Measurements from ENCODE around the gene RAD51B. TPM values are rescaled to one million over a fixed set of nuclear protein-coding genes. Genes with fewer than 3 reads are reported as not detected.

Gene RAD51B
- polyA plus RNA-seq, 3 donors, result 3.6 to 11.6 (median 9.4) TPM

DNA sequence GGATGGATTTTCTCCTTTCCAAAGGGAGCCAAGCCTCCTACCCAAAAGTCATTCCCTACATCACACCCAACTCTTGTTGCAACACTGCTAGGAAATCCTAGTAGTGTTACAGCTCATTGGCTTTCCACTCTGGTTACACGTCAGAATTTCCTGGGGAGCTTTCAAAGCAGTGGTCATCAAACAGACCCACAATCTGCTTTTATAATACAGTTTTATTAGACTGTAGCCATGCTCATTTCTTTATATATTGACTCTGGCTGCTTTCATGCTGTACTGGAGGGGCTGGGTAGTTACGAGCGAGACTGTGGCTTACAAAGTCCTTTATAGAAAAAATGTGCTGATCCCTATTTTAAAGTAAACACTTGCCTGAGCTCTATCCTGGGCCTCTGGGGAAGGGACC lies 37.5 kb upstream of the RAD51B start:
- DNase-seq, result no peak
- Mint-ChIP-seq H3K27me3 (ENCODE audit: low read depth in 3 of 3) (no peaks in the 10 kb centered on the region), H3K9me3 (no peaks in the 10 kb centered on the region), H3K4me3 (no peak overlapping the region), H3K27ac (peak overlapping the region in 1 of 7 donors; percentile 10), H3K36me3 (peaks cover 93 to 97% of the 10 kb centered on the region in 2 donors), H3K4me1 (peaks cover 6% of the 10 kb centered on the region)
- no peak overlapping the region for H3K27ac ChIP-seq (ENCODE audit: low read depth in 1 of 2, low read length in 2 of 2)
- 50% methylated on average over 2 of the region's 3 CpGs for WGBS (ENCODE audit: insufficient coverage)
- TF ChIP-seq, protein P1, sequence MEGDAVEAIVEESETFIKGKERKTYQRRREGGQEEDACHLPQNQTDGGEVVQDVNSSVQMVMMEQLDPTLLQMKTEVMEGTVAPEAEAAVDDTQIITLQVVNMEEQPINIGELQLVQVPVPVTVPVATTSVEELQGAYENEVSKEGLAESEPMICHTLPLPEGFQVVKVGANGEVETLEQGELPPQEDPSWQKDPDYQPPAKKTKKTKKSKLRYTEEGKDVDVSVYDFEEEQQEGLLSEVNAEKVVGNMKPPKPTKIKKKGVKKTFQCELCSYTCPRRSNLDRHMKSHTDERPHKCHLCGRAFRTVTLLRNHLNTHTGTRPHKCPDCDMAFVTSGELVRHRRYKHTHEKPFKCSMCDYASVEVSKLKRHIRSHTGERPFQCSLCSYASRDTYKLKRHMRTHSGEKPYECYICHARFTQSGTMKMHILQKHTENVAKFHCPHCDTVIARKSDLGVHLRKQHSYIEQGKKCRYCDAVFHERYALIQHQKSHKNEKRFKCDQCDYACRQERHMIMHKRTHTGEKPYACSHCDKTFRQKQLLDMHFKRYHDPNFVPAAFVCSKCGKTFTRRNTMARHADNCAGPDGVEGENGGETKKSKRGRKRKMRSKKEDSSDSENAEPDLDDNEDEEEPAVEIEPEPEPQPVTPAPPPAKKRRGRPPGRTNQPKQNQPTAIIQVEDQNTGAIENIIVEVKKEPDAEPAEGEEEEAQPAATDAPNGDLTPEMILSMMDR (IDR thresholded peaks at IDR 0.05), result no peak
- intact Hi-C loops (cut with micrococcal nuclease), result no loop called here
- H3K4me3 ChIP-seq (replicated peaks in 1 of 3; ENCODE audit: low read depth in 2 of 3, low read length in 3 of 3), result no peak overlapping the region
- peaks cover 98 to 100% of the 10 kb centered on the region in 2 donors for H3K36me3 ChIP-seq (replicated peaks in 1 of 2; ENCODE audit: control insufficient read depth in 1 of 2, insufficient read depth in 2 of 2, low read length in 2 of 2)
- no peaks in the 10 kb centered on the region for H3K79me2 ChIP-seq (ENCODE audit: insufficient read depth, low read length)
- H3K4me2 ChIP-seq (replicated peaks; ENCODE audit: extremely low read depth, low read length, poor library complexity, severe bottlenecking), result no peak overlapping the region
- H3K9me3 ChIP-seq (replicated peaks in 1 of 2; ENCODE audit: control insufficient read depth in 1 of 2, insufficient read depth in 1 of 2, low read length in 2 of 2), result no peaks in the 10 kb centered on the region
- H3K9ac ChIP-seq (ENCODE audit: insufficient read depth, low read length, poor library complexity, severe bottlenecking), result no peak overlapping the region
- H3K27me3 ChIP-seq (ENCODE audit: control insufficient read depth in 2 of 2, insufficient read depth in 2 of 2, low read length in 2 of 2), result no peaks in the 10 kb centered on the region
- H3K4me1 ChIP-seq (ENCODE audit: control insufficient read depth in 1 of 2, insufficient read depth in 2 of 2, low read length in 2 of 2), result peaks cover 0 to 5% of the 10 kb centered on the region in 2 donors
- H4K20me1 ChIP-seq (ENCODE audit: insufficient read depth, low read length), result no peaks in the 10 kb centered on the region
- no peak overlapping the region for H2AFZ ChIP-seq (ENCODE audit: insufficient read depth, low read depth, low read length, poor library complexity, severe bottlenecking)

DNA sequence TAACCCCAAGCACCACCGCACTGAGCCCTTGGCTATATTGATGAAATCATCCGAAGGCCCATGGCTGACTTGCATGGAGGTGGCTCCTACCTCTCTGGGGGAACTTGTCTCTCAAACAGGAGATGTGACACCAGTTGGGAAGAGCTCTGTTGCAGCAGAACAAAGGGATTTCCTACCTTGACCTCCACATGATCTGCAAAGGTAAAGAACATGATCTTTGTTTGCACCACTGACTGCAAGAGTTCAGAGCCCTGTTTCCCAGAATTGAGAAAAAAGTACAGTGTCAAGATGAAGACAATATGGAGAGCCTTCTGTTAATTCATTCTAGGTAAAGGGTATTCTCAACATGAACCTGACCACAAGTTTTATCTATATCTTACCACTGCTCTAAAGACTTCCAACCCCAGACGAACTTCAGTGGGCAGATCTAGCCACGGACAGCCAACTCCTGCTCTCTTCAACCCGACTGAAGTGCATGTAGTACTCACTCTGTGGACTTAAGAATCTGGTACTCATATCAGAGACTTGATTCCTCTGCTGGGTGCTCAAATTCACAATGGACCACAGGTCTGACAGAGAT lies 35.2 kb upstream of the RAD51B start:
- TF ChIP-seq, protein P1 (IDR thresholded peaks at IDR 0.05), result no peak
- H3K9me3 ChIP-seq (replicated peaks in 1 of 2; ENCODE audit: control insufficient read depth in 1 of 2, insufficient read depth in 1 of 2, low read length in 2 of 2), result no peaks in the 10 kb centered on the region
- H3K4me3 ChIP-seq (replicated peaks in 1 of 3; ENCODE audit: low read depth in 2 of 3, low read length in 3 of 3), result no peak overlapping the region
- Mint-ChIP-seq H3K9me3 (peaks cover 0 to 3% (median 0%) of the 10 kb centered on the region in 7 donors), H3K4me3 (no peak overlapping the region), H3K27me3 (ENCODE audit: low read depth in 3 of 3) (no peaks in the 10 kb centered on the region), H3K4me1 (no peaks in the 10 kb centered on the region), H3K36me3 (peaks cover 98 to 99% of the 10 kb centered on the region in 2 donors), H3K27ac (peak overlapping the region in 2 of 7 donors; percentile 21 to 25)
- no peak for DNase-seq
- no peaks in the 10 kb centered on the region for H3K27me3 ChIP-seq (ENCODE audit: control insufficient read depth in 2 of 2, insufficient read depth in 2 of 2, low read length in 2 of 2)
- WGBS (ENCODE audit: insufficient coverage), result 100% methylated on average over 3 of the region's 5 CpGs
- no peaks in the 10 kb centered on the region for H3K4me1 ChIP-seq (ENCODE audit: control insufficient read depth in 1 of 2, insufficient read depth in 2 of 2, low read length in 2 of 2)
- H4K20me1 ChIP-seq (ENCODE audit: insufficient read depth, low read length), result no peaks in the 10 kb centered on the region
- no peak overlapping the region for H2AFZ ChIP-seq (ENCODE audit: insufficient read depth, low read depth, low read length, poor library complexity, severe bottlenecking)
- H3K79me2 ChIP-seq (ENCODE audit: insufficient read depth, low read length), result no peaks in the 10 kb centered on the region
- H3K27ac ChIP-seq (ENCODE audit: low read depth in 1 of 2, low read length in 2 of 2), result no peak overlapping the region
- no peak overlapping the region for H3K4me2 ChIP-seq (replicated peaks; ENCODE audit: extremely low read depth, low read length, poor library complexity, severe bottlenecking)
- intact Hi-C loops (cut with micrococcal nuclease), result no loop called here
- no peak overlapping the region for H3K9ac ChIP-seq (ENCODE audit: insufficient read depth, low read length, poor library complexity, severe bottlenecking)
- H3K36me3 ChIP-seq (replicated peaks in 1 of 2; ENCODE audit: control insufficient read depth in 1 of 2, insufficient read depth in 2 of 2, low read length in 2 of 2), result peaks cover 99 to 100% of the 10 kb centered on the region in 2 donors
